Lower leg skin (tissue), 3 donors: ENCODE measurements around the gene SUMO2.

Experiments used
- POLR2A ChIP-seq, 2 donors: fragments of 450-650 bp; IDR thresholded peaks; one replicate each; pipeline ENCODE4 v1.6.1; 2016 to 2017; ENCODE audit warnings: antibody characterized with exemption in 2 of 2, mild to moderate bottlenecking in 1 of 2, moderate library complexity in 1 of 2
- TF ChIP-seq, protein P1 (sequence below), 3 donors: fragments of 450-650 bp; IDR thresholded peaks; one replicate each; pipeline ENCODE4 v1.5.1; 2016; ENCODE audit warnings: antibody characterized with exemption in 3 of 3, mild to moderate bottlenecking in 3 of 3, moderate library complexity in 2 of 3

DNA sequence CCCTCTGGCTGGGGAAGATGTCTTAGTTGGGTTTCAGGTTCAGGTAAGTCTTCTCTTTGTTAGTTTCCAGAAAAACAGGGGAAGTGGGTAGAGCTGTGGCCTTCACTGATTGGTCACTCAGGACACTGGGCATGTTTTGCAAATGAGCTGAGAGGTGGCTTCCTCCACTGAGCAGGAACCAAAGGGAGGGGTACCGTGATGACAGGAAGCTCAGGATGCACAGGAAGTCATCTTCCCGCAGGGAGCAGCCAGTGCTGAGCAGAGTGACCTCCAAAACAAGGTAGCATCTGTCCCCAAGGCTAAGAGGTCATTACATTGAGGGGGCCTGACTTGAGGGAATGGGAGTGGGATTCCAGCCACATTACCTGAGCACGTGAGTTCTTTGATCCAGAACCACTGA lies 56.8 kb downstream of the SUMO2 start:
- TF ChIP-seq POLR2A (IDR thresholded peaks at IDR 0.05): no peak
- TF ChIP-seq, protein P1, sequence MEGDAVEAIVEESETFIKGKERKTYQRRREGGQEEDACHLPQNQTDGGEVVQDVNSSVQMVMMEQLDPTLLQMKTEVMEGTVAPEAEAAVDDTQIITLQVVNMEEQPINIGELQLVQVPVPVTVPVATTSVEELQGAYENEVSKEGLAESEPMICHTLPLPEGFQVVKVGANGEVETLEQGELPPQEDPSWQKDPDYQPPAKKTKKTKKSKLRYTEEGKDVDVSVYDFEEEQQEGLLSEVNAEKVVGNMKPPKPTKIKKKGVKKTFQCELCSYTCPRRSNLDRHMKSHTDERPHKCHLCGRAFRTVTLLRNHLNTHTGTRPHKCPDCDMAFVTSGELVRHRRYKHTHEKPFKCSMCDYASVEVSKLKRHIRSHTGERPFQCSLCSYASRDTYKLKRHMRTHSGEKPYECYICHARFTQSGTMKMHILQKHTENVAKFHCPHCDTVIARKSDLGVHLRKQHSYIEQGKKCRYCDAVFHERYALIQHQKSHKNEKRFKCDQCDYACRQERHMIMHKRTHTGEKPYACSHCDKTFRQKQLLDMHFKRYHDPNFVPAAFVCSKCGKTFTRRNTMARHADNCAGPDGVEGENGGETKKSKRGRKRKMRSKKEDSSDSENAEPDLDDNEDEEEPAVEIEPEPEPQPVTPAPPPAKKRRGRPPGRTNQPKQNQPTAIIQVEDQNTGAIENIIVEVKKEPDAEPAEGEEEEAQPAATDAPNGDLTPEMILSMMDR (IDR thresholded peaks at IDR 0.05): no peak
